ENCODE measurements around the gene PDE4B. TPM values are rescaled to one million over a fixed set of nuclear protein-coding genes. Genes with fewer than 3 reads are reported as not detected.

Gene PDE4B
- total RNA-seq, result 10 to 100 TPM; 23.4 to 26.2 TPM

GRCh38 chr1:65792669-65793358 is at the start of gene PDE4B:
Gene PDE4B, plus strand, starts transcription at chr1:65792895.
- DNase-seq, result no peak
- Mint-ChIP-seq H3K9me3 (peaks cover 7% of the 10 kb centered on the region), H3K4me1 (ENCODE audit: low read depth) (no peaks in the 10 kb centered on the region), H3K27ac (no peak within 1 kb of the TSS), H3K4me3 (no peak within 1 kb of the TSS), H3K27me3 (ENCODE audit: low read depth) (peaks cover 35% of the 10 kb centered on the region), H3K36me3 (ENCODE audit: low read depth) (no peaks in the 10 kb centered on the region)
- intact Hi-C loops (cut with micrococcal nuclease), result loop anchor here (2.0 kb wide), 1 partner anchor 14 kb away; no protein-coding TSS in a partner anchor
- CTCF ChIA-PET, result no interaction called here

- intact Hi-C loops (cut with micrococcal nuclease), result no loop called here
- H3K4me1 Mint-ChIP-seq (ENCODE audit: low read depth), result no peaks in the 10 kb centered on the region
- H3K27me3 Mint-ChIP-seq (ENCODE audit: low read depth), result peaks cover 5% of the 10 kb centered on the region
- H3K9me3 Mint-ChIP-seq, result peaks cover 17% of the 10 kb centered on the region
- H3K36me3 Mint-ChIP-seq (ENCODE audit: low read depth), result no peaks in the 10 kb centered on the region
- no peak overlapping the region for H3K27ac Mint-ChIP-seq
- DNase-seq, result no peak
- CTCF ChIA-PET, result no interaction called here
- H3K4me3 Mint-ChIP-seq, result no peak overlapping the region
Observed at GRCh38 chr1:65744731-65745130, 48.0 kb upstream of the PDE4B start.

GRCh38 chr1:65751961-65752360 is 40.7 kb upstream of the PDE4B start:
- intact Hi-C loops (cut with micrococcal nuclease), result no loop called here
- CTCF ChIA-PET, result no interaction called here
- Mint-ChIP-seq H3K9me3 (no peaks in the 10 kb centered on the region), H3K27ac (no peak overlapping the region), H3K27me3 (ENCODE audit: low read depth) (peaks cover 2% of the 10 kb centered on the region), H3K36me3 (ENCODE audit: low read depth) (no peaks in the 10 kb centered on the region), H3K4me1 (ENCODE audit: low read depth) (no peaks in the 10 kb centered on the region), H3K4me3 (no peak overlapping the region)
- no peak for DNase-seq

- DNase-seq, result no peak
- Mint-ChIP-seq H3K27me3 (ENCODE audit: low read depth) (peaks cover 3% of the 10 kb centered on the region), H3K4me1 (ENCODE audit: low read depth) (no peaks in the 10 kb centered on the region), H3K27ac (no peak overlapping the region), H3K9me3 (no peaks in the 10 kb centered on the region), H3K4me3 (no peak overlapping the region), H3K36me3 (ENCODE audit: low read depth) (no peaks in the 10 kb centered on the region)
- intact Hi-C loops (cut with micrococcal nuclease), result no loop called here
- CTCF ChIA-PET, result no interaction called here
Observed at GRCh38 chr1:65756616-65757015, 36.1 kb upstream of the PDE4B start.

- CTCF ChIA-PET, result no interaction called here
- no peaks in the 10 kb centered on the region for H3K36me3 Mint-ChIP-seq (ENCODE audit: low read depth)
- peaks cover 3% of the 10 kb centered on the region for H3K27me3 Mint-ChIP-seq (ENCODE audit: low read depth)
- DNase-seq, result no peak
- H3K4me1 Mint-ChIP-seq (ENCODE audit: low read depth), result no peaks in the 10 kb centered on the region
- intact Hi-C loops (cut with micrococcal nuclease), result no loop called here
- no peaks in the 10 kb centered on the region for H3K9me3 Mint-ChIP-seq
- no peak overlapping the region for H3K4me3 Mint-ChIP-seq
- H3K27ac Mint-ChIP-seq, result no peak overlapping the region
Observed at GRCh38 chr1:65757531-65757930, 35.2 kb upstream of the PDE4B start.

GRCh38 chr1:65758128-65758527 is 34.6 kb upstream of the PDE4B start:
- H3K9me3 Mint-ChIP-seq, result no peaks in the 10 kb centered on the region
- no peaks in the 10 kb centered on the region for H3K4me1 Mint-ChIP-seq (ENCODE audit: low read depth)
- intact Hi-C loops (cut with micrococcal nuclease), result no loop called here
- no peak for DNase-seq
- no peak overlapping the region for H3K4me3 Mint-ChIP-seq
- no peaks in the 10 kb centered on the region for H3K36me3 Mint-ChIP-seq (ENCODE audit: low read depth)
- CTCF ChIA-PET, result no interaction called here
- peaks cover 3% of the 10 kb centered on the region for H3K27me3 Mint-ChIP-seq (ENCODE audit: low read depth)
- no peak overlapping the region for H3K27ac Mint-ChIP-seq

GRCh38 chr1:65759516-65759915 is 33.2 kb upstream of the PDE4B start:
- CTCF ChIA-PET, result no interaction called here
- H3K27me3 Mint-ChIP-seq (ENCODE audit: low read depth), result peaks cover 3% of the 10 kb centered on the region
- H3K4me1 Mint-ChIP-seq (ENCODE audit: low read depth), result no peaks in the 10 kb centered on the region
- no peak overlapping the region for H3K4me3 Mint-ChIP-seq
- intact Hi-C loops (cut with micrococcal nuclease), result no loop called here
- no peak for DNase-seq
- no peaks in the 10 kb centered on the region for H3K9me3 Mint-ChIP-seq
- no peaks in the 10 kb centered on the region for H3K36me3 Mint-ChIP-seq (ENCODE audit: low read depth)
- H3K27ac Mint-ChIP-seq, result no peak overlapping the region

- intact Hi-C loops (cut with micrococcal nuclease), result no loop called here
- CTCF ChIA-PET, result no interaction called here
- Mint-ChIP-seq H3K36me3 (ENCODE audit: low read depth) (no peaks in the 10 kb centered on the region), H3K27ac (no peak overlapping the region), H3K9me3 (no peaks in the 10 kb centered on the region), H3K27me3 (ENCODE audit: low read depth) (peaks cover 10% of the 10 kb centered on the region), H3K4me1 (ENCODE audit: low read depth) (no peaks in the 10 kb centered on the region), H3K4me3 (no peak overlapping the region)
- no peak for DNase-seq
Observed at GRCh38 chr1:65762081-65762862, 30.4 kb upstream of the PDE4B start.

GRCh38 chr1:65764052-65764451 is 28.6 kb upstream of the PDE4B start:
- no peaks in the 10 kb centered on the region for H3K4me1 Mint-ChIP-seq (ENCODE audit: low read depth)

GRCh38 chr1:65765631-65766030 is 27.1 kb upstream of the PDE4B start:
- Mint-ChIP-seq H3K27ac (no peak overlapping the region), H3K9me3 (no peaks in the 10 kb centered on the region), H3K27me3 (ENCODE audit: low read depth) (peaks cover 7% of the 10 kb centered on the region), H3K4me3 (no peak overlapping the region), H3K36me3 (ENCODE audit: low read depth) (no peaks in the 10 kb centered on the region), H3K4me1 (ENCODE audit: low read depth) (no peaks in the 10 kb centered on the region)
- CTCF ChIA-PET, result interaction anchor here (0.6 to 1.0 kb wide), 3 partner anchors 10 to 477 kb away, joined by 3 to 5 read pairs (median 3); no protein-coding TSS in a partner anchor
- no peak for DNase-seq
- intact Hi-C loops (cut with micrococcal nuclease), result no loop called here

More at GRCh38 chr1:65764052-65764451, 28.6 kb upstream of the PDE4B start:
- CTCF ChIA-PET, result no interaction called here
- Mint-ChIP-seq H3K9me3 (no peaks in the 10 kb centered on the region), H3K4me3 (no peak overlapping the region), H3K36me3 (ENCODE audit: low read depth) (no peaks in the 10 kb centered on the region), H3K27me3 (ENCODE audit: low read depth) (peaks cover 7% of the 10 kb centered on the region), H3K27ac (no peak overlapping the region)
- DNase-seq, result no peak
- intact Hi-C loops (cut with micrococcal nuclease), result no loop called here

GRCh38 chr1:65769636-65770035 is 23.1 kb upstream of the PDE4B start:
- peaks cover 7% of the 10 kb centered on the region for H3K27me3 Mint-ChIP-seq (ENCODE audit: low read depth)
- H3K4me3 Mint-ChIP-seq, result no peak overlapping the region
- intact Hi-C loops (cut with micrococcal nuclease), result no loop called here
- H3K4me1 Mint-ChIP-seq (ENCODE audit: low read depth), result no peaks in the 10 kb centered on the region
- CTCF ChIA-PET, result no interaction called here
- no peaks in the 10 kb centered on the region for H3K9me3 Mint-ChIP-seq
- no peak for DNase-seq
- H3K36me3 Mint-ChIP-seq (ENCODE audit: low read depth), result no peaks in the 10 kb centered on the region
- no peak overlapping the region for H3K27ac Mint-ChIP-seq

- DNase-seq, result no peak
- Mint-ChIP-seq H3K4me1 (ENCODE audit: low read depth) (no peaks in the 10 kb centered on the region), H3K36me3 (ENCODE audit: low read depth) (no peaks in the 10 kb centered on the region), H3K27ac (no peak overlapping the region), H3K4me3 (no peak overlapping the region), H3K9me3 (no peaks in the 10 kb centered on the region), H3K27me3 (ENCODE audit: low read depth) (peaks cover 3% of the 10 kb centered on the region)
- CTCF ChIA-PET, result no interaction called here
- intact Hi-C loops (cut with micrococcal nuclease), result no loop called here
Observed at GRCh38 chr1:65772607-65773006, 20.1 kb upstream of the PDE4B start.

Measured in activated naive CD4-positive, alpha-beta T cell treated with anti-CD3 and anti-CD28 coated beads for 36 hours (primary cell).